ENCODE results near the gene PITPNC1. TPM values are rescaled to one million over a fixed set of nuclear protein-coding genes. Genes with fewer than 3 reads are reported as not detected.

The PITPNC1 gene
- total RNA-seq, 1 donor from 2014 or later = 8.1 TPM

DNA sequence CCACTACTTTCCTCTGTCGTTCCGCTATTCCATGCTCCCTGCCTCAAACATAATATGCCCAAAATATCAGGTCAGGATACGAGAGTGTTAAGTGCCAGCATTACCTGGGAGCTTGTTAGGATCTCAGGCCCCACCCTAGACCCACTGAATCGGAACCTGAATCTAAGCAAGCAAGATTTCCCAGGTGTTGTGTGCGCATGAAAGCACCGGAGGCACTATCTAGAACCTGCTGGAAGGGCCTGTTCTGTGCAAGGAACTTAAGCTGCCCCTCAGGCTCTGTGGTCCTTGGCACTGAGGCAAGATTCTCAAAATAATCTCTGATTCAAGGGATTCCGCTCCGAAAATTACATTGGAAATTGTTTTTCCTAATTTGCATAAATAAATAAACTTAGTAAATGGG lies 233.0 kb downstream of the PITPNC1 start:
- H3K27me3 ChIP-seq = no peaks in the 10 kb centered on the region
- no peaks in the 10 kb centered on the region for H3K9me3 ChIP-seq
- H3K4me3 ChIP-seq = no peak overlapping the region
- no peak for TF ChIP-seq POLR2A (IDR thresholded peaks at IDR 0.05)
- TF ChIP-seq POLR2AphosphoS5 (IDR thresholded peaks at IDR 0.05; ENCODE audit: insufficient read depth in 1 of 2, low read depth in 1 of 2) = no peak
- no peak for TF ChIP-seq CTCF (IDR thresholded peaks at IDR 0.05)
- intact Hi-C loops (cut with DNase I) = loop anchor here (10.0 kb wide), 1 partner anchor 865 kb away; no protein-coding TSS in a partner anchor
- no peak overlapping the region for H3K27ac ChIP-seq
- peaks cover 23% of the 10 kb centered on the region for H3K4me1 ChIP-seq
- H3K36me3 ChIP-seq = no peaks in the 10 kb centered on the region
- no peak for DNase-seq (ENCODE audit: extremely low spot score in 2 of 2)

GRCh38 chr17:67613961-67614360 lies 236.9 kb downstream of the PITPNC1 start:
- H3K36me3 ChIP-seq = no peaks in the 10 kb centered on the region
- no peak overlapping the region for H3K27ac ChIP-seq
- no peak overlapping the region for H3K4me3 ChIP-seq
- intact Hi-C loops (cut with DNase I) = loop anchor here (10.0 kb wide), 1 partner anchor 869 kb away; no protein-coding TSS in a partner anchor
- no peak for DNase-seq (ENCODE audit: extremely low spot score in 2 of 2)
- no peaks in the 10 kb centered on the region for H3K27me3 ChIP-seq
- H3K9me3 ChIP-seq = no peaks in the 10 kb centered on the region
- peaks cover 14% of the 10 kb centered on the region for H3K4me1 ChIP-seq
- TF ChIP-seq POLR2AphosphoS5 (IDR thresholded peaks at IDR 0.05; ENCODE audit: insufficient read depth in 1 of 2, low read depth in 1 of 2) = no peak
- TF ChIP-seq CTCF (IDR thresholded peaks at IDR 0.05) = no peak
- no peak for TF ChIP-seq POLR2A (IDR thresholded peaks at IDR 0.05)

DNA sequence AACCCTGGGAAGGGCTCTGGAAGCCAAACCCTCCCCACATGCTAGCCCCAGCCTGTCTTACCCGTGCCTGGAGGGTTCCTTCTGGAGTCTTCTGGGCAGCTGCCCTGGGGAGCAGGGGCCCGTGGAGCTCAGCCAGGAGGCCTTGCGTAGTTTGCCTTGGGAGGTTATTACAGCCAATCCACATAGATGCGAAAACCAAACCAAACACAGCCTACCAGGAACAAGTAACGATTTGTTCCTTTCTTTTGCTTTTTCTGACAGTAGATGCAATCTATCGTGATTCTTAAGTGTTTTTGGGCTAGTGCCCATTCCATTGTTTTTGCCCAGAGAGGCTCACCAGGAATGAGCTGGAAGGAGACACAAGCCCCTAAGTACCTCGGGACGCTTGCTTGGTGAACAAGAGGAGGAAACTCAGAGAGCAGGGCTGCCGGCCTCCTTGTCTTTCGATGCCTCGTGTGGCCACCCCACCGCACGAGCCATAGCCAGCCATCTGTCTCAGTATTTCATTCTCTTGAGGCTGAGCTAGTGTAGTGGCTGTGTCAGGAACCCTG lies 238.0 kb downstream of the PITPNC1 start:
- intact Hi-C loops (cut with DNase I) = loop anchor here (10.0 kb wide), 1 partner anchor 870 kb away; no protein-coding TSS in a partner anchor
- Histone ChIP-seq H3K27ac (no peak overlapping the region), H3K4me1 (peaks cover 14% of the 10 kb centered on the region), H3K36me3 (no peaks in the 10 kb centered on the region), H3K4me3 (no peak overlapping the region), H3K27me3 (no peaks in the 10 kb centered on the region), H3K9me3 (no peaks in the 10 kb centered on the region)
- no peak for DNase-seq (ENCODE audit: extremely low spot score in 2 of 2)
- TF ChIP-seq POLR2A (IDR thresholded peaks at IDR 0.05) = no peak
- TF ChIP-seq POLR2AphosphoS5 (IDR thresholded peaks at IDR 0.05; ENCODE audit: insufficient read depth in 1 of 2, low read depth in 1 of 2) = no peak
- no peak for TF ChIP-seq CTCF (IDR thresholded peaks at IDR 0.05)

DNA sequence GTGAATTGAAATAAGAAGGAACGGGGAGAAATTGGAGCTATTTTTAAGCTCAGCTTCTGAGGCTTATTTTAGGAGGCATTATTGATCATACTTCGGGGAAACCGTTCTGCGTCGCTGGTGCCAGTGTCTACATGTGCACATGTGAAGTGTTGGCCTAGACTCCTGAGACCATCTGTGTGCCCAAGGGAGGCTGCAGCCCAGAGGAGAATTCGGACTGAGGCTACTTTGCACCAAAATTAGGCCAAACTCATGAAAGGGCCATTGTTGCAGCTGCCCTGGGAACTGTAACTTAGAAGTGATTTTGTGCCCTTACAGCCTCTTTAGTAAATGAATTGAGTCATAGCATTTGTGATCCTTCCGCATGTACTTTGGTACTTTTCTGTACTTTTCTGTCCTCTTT lies 238.7 kb downstream of the PITPNC1 start:
- TF ChIP-seq POLR2AphosphoS5 (IDR thresholded peaks at IDR 0.05; ENCODE audit: insufficient read depth in 1 of 2, low read depth in 1 of 2) = no peak
- TF ChIP-seq CTCF (IDR thresholded peaks at IDR 0.05) = no peak
- no peak for TF ChIP-seq POLR2A (IDR thresholded peaks at IDR 0.05)
- intact Hi-C loops (cut with DNase I) = loop anchor here (10.0 kb wide), 1 partner anchor 871 kb away; no protein-coding TSS in a partner anchor
- Histone ChIP-seq H3K4me1 (peaks cover 14% of the 10 kb centered on the region), H3K9me3 (no peaks in the 10 kb centered on the region), H3K4me3 (no peak overlapping the region), H3K36me3 (no peaks in the 10 kb centered on the region), H3K27ac (no peak overlapping the region), H3K27me3 (no peaks in the 10 kb centered on the region)
- DNase-seq (ENCODE audit: extremely low spot score in 2 of 2) = no peak

DNA sequence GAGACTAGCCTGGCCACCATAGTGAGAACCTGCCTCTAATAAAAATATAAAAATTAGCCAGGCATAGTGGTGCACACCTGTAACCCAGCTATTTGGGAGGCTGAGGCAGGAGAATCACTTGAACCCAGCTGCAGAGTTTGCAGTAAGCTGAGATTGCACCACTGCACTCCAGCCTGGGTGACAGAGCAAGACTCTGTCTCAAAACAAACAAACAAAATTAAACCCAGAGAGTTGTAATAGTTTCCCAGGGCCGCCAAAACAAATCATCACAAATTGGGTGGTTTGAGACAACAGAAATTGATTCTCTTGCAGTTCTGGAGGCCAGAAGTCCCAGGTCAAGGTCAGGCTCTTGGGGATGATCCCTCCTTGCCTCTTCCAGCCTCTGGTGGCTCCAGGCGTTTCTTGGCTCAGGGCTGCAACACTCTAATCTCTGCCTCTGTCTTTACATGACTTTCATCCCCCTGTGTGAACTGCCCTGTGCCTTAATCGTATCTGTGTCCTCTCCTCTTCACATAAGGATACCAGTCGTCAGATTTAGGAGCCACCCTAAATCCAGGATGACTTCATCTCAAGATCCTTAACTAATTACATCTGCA lies 240.3 kb downstream of the PITPNC1 start:
- intact Hi-C loops (cut with DNase I) = loop anchor here (10.0 kb wide), 1 partner anchor 873 kb away; no protein-coding TSS in a partner anchor
- DNase-seq (ENCODE audit: extremely low spot score in 2 of 2) = no peak
- peaks cover 14% of the 10 kb centered on the region for H3K4me1 ChIP-seq
- H3K9me3 ChIP-seq = no peaks in the 10 kb centered on the region
- no peaks in the 10 kb centered on the region for H3K36me3 ChIP-seq
- no peak overlapping the region for H3K27ac ChIP-seq
- no peaks in the 10 kb centered on the region for H3K27me3 ChIP-seq
- TF ChIP-seq CTCF (IDR thresholded peaks at IDR 0.05) = no peak
- no peak for TF ChIP-seq POLR2AphosphoS5 (IDR thresholded peaks at IDR 0.05; ENCODE audit: insufficient read depth in 1 of 2, low read depth in 1 of 2)
- no peak for TF ChIP-seq POLR2A (IDR thresholded peaks at IDR 0.05)
- H3K4me3 ChIP-seq = no peak overlapping the region
